ENCODE data around the gene PPY.
A peak's percentile ranks its signal among the peaks of the same experiment; 100 is the strongest.

PPY gene

GRCh38 chr17:43924558-43924957 lies 17.7 kb downstream of the PPY start:
- FAIRE-seq (no peak), DNase-seq (ENCODE audit: insufficient read length, low spot score) (no peak)
- TF ChIP-seq POLR2A (IDR thresholded peaks at IDR 0.05; ENCODE audit: low read depth, low read length) (no peak), TAF1 (IDR thresholded peaks at IDR 0.05; ENCODE audit: low read depth, low read length) (no peak), POLR2AphosphoS5 (IDR thresholded peaks at IDR 0.05; ENCODE audit: low read depth, low read length) (no peak), SPI1 (IDR thresholded peaks at IDR 0.05; ENCODE audit: low read depth, low read length) (no peak), POU2F2 (IDR thresholded peaks at IDR 0.05; ENCODE audit: low read depth, low read length) (no peak), PAX5 (IDR thresholded peaks at IDR 0.05; ENCODE audit: insufficient read depth, low read length, severe bottlenecking) (no peak)

- no peak for TF ChIP-seq POLR2A (IDR thresholded peaks at IDR 0.05; ENCODE audit: low read depth, low read length)
- no peak for TF ChIP-seq POLR2AphosphoS5 (IDR thresholded peaks at IDR 0.05; ENCODE audit: low read depth, low read length)
- no peak for TF ChIP-seq SPI1 (IDR thresholded peaks at IDR 0.05; ENCODE audit: low read depth, low read length)
- TF ChIP-seq PAX5 (IDR thresholded peaks at IDR 0.05; ENCODE audit: insufficient read depth, low read length, severe bottlenecking): no peak
- no peak for TF ChIP-seq TAF1 (IDR thresholded peaks at IDR 0.05; ENCODE audit: low read depth, low read length)
- TF ChIP-seq POU2F2 (IDR thresholded peaks at IDR 0.05; ENCODE audit: low read depth, low read length): no peak
- FAIRE-seq (no peak), DNase-seq (ENCODE audit: insufficient read length, low spot score) (no peak)
These were observed 21.7 kb downstream of the PPY start for GRCh38 chr17:43920500-43921095.

- FAIRE-seq (no peak), DNase-seq (ENCODE audit: insufficient read length, low spot score) (no peak)
- TF ChIP-seq TAF1 (IDR thresholded peaks at IDR 0.05; ENCODE audit: low read depth, low read length) (no peak), PAX5 (IDR thresholded peaks at IDR 0.05; ENCODE audit: insufficient read depth, low read length, severe bottlenecking) (no peak), SPI1 (IDR thresholded peaks at IDR 0.05; ENCODE audit: low read depth, low read length) (no peak), POLR2AphosphoS5 (IDR thresholded peaks at IDR 0.05; ENCODE audit: low read depth, low read length) (no peak), POU2F2 (IDR thresholded peaks at IDR 0.05; ENCODE audit: low read depth, low read length) (no peak), POLR2A (IDR thresholded peaks at IDR 0.05; ENCODE audit: low read depth, low read length) (no peak)
These were observed 24.3 kb downstream of the PPY start for GRCh38 chr17:43918026-43918389.

- no peak for FAIRE-seq
- TF ChIP-seq TAF1 (IDR thresholded peaks at IDR 0.05; ENCODE audit: low read depth, low read length): no peak
- TF ChIP-seq POU2F2 (IDR thresholded peaks at IDR 0.05; ENCODE audit: low read depth, low read length): no peak
- TF ChIP-seq SPI1 (IDR thresholded peaks at IDR 0.05; ENCODE audit: low read depth, low read length): no peak
- TF ChIP-seq POLR2AphosphoS5 (IDR thresholded peaks at IDR 0.05; ENCODE audit: low read depth, low read length): no peak
- TF ChIP-seq PAX5 (IDR thresholded peaks at IDR 0.05; ENCODE audit: insufficient read depth, low read length, severe bottlenecking): no peak
- TF ChIP-seq POLR2A (IDR thresholded peaks at IDR 0.05; ENCODE audit: low read depth, low read length): no peak
- no peak for DNase-seq (ENCODE audit: insufficient read length, low spot score)
These were observed 24.8 kb downstream of the PPY start for GRCh38 chr17:43917348-43918025.

DNA sequence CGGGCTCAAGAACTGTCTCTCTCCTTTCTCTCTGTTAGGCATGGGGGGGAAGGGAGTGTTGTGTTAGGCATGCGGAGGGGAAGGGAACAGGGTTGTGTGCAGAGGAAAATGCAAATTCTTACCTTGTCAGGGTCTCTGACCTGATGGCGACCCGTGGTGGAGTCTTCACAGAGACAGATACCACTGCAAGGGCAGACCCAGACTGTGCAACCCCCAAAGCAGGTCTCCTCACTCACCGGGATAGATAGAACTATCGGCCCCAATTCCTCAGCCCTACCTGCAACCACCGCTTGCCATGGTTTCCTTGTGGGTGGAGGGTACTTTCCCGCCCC lies 25.3 kb downstream of the PPY start:
- FAIRE-seq (no peak), DNase-seq (ENCODE audit: insufficient read length, low spot score) (no peak)
- TF ChIP-seq POU2F2 (IDR thresholded peaks at IDR 0.05; ENCODE audit: low read depth, low read length): peak; percentile 25; the same call in 1 of the 2 replicates
- TF ChIP-seq PAX5 (IDR thresholded peaks at IDR 0.05; ENCODE audit: insufficient read depth, low read length, severe bottlenecking): no peak

DNA sequence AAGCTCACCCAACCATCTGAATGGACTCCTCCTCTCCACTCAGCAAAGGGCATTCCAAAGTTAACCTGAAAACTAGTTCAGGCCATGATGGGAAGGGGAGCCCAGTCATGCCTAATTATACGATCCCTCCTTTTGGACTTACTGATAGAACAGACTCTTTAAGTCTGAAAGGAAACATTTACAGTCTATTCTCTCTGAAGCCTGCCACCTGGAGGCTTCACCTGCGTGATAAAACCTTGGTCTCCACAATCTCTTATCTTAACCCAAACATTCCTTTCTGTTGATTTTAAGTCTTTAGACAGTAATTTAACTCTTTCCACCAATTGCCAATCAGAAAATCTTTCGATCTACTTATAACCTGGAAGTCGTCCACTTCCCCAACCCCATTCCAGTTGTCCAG lies 25.9 kb downstream of the PPY start:
- DNase-seq (ENCODE audit: insufficient read length, low spot score) (no peak), FAIRE-seq (no peak)
- no peak for TF ChIP-seq TAF1 (IDR thresholded peaks at IDR 0.05; ENCODE audit: low read depth, low read length)
- no peak for TF ChIP-seq POLR2AphosphoS5 (IDR thresholded peaks at IDR 0.05; ENCODE audit: low read depth, low read length)
- no peak for TF ChIP-seq POU2F2 (IDR thresholded peaks at IDR 0.05; ENCODE audit: low read depth, low read length)
- no peak for TF ChIP-seq SPI1 (IDR thresholded peaks at IDR 0.05; ENCODE audit: low read depth, low read length)
- no peak for TF ChIP-seq POLR2A (IDR thresholded peaks at IDR 0.05; ENCODE audit: low read depth, low read length)
- no peak for TF ChIP-seq PAX5 (IDR thresholded peaks at IDR 0.05; ENCODE audit: insufficient read depth, low read length, severe bottlenecking)

DNA sequence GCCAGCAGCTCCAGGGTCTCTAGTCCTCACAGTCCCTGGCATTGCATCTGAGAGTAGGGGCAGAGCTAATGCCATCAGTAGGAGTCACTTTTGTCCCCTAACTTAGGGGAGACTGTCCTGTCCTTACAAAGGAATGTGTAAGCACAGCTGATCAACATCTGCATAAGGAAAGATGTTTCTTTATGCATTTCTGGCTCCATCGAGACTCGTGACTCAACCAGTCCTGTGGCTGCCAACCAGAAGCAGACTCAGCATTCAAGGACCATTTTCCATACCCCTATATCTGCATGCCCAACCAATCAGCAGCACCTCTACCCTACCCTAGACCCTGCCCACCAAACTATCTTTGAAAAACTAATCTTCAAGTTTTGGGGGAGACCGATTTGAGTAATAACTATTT lies 26.7 kb downstream of the PPY start:
- no peak for FAIRE-seq
- TF ChIP-seq SPI1 (IDR thresholded peaks at IDR 0.05; ENCODE audit: low read depth, low read length) (no peak), POU2F2 (IDR thresholded peaks at IDR 0.05; ENCODE audit: low read depth, low read length) (no peak), TAF1 (IDR thresholded peaks at IDR 0.05; ENCODE audit: low read depth, low read length) (no peak), POLR2A (IDR thresholded peaks at IDR 0.05; ENCODE audit: low read depth, low read length) (no peak), PAX5 (IDR thresholded peaks at IDR 0.05; ENCODE audit: insufficient read depth, low read length, severe bottlenecking) (no peak), POLR2AphosphoS5 (IDR thresholded peaks at IDR 0.05; ENCODE audit: low read depth, low read length) (no peak)

DNA sequence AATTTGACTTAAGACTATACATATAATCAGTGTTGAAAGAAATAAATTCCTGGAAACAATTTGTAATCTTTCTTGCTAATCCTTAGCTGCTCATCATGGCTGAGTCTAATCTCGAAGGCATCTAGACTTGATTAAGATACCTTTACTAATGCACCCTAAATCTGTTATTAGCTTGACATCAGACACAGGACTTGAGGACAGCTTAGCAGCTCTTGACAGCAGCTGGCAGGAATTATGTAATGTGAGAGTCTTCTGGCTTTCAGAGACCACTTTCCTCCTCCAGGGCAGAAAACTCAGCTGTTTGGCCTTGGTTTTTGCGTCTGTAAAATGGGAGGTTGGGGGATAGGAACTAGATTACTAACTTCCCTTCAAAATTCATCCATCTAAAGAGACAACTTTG lies 27.8 kb downstream of the PPY start:
- FAIRE-seq (no peak), DNase-seq (ENCODE audit: insufficient read length, low spot score) (no peak)
- TF ChIP-seq POU2F2 (IDR thresholded peaks at IDR 0.05; ENCODE audit: low read depth, low read length) (no peak), TAF1 (IDR thresholded peaks at IDR 0.05; ENCODE audit: low read depth, low read length) (no peak), PAX5 (IDR thresholded peaks at IDR 0.05; ENCODE audit: insufficient read depth, low read length, severe bottlenecking) (no peak), POLR2AphosphoS5 (IDR thresholded peaks at IDR 0.05; ENCODE audit: low read depth, low read length) (no peak), POLR2A (IDR thresholded peaks at IDR 0.05; ENCODE audit: low read depth, low read length) (no peak), SPI1 (IDR thresholded peaks at IDR 0.05; ENCODE audit: low read depth, low read length) (no peak)

More for the DNA sequence above, 26.7 kb downstream of the PPY start:
- no peak for DNase-seq (ENCODE audit: insufficient read length, low spot score)

GRCh38 chr17:43913584-43913983 lies 28.7 kb downstream of the PPY start:
- no peak for DNase-seq (ENCODE audit: insufficient read length, low spot score)
- TF ChIP-seq POU2F2 (IDR thresholded peaks at IDR 0.05; ENCODE audit: low read depth, low read length) (no peak), TAF1 (IDR thresholded peaks at IDR 0.05; ENCODE audit: low read depth, low read length) (no peak), SPI1 (IDR thresholded peaks at IDR 0.05; ENCODE audit: low read depth, low read length) (no peak), PAX5 (IDR thresholded peaks at IDR 0.05; ENCODE audit: insufficient read depth, low read length, severe bottlenecking) (no peak), POLR2A (IDR thresholded peaks at IDR 0.05; ENCODE audit: low read depth, low read length) (no peak), POLR2AphosphoS5 (IDR thresholded peaks at IDR 0.05; ENCODE audit: low read depth, low read length) (no peak)
- FAIRE-seq: no peak
